Activated T-helper 1 cell treated with Interleukin-2 at 50 U/mL for 16 hours (primary cell): ENCODE measurements around the gene ARHGAP27.

Source experiments
- DNase-seq: peaks from one replicate; pipeline ENCODE4 v3.0.0-alpha.2; 2020; ENCODE audit warnings: low read depth

The ARHGAP27 gene

GRCh38 chr17:45384047-45384788 lies 48.5 kb downstream of the ARHGAP27 start:
- DNase-seq = no peak

- no peak for DNase-seq
These were observed 49.7 kb downstream of the ARHGAP27 start for GRCh38 chr17:45383003-45383402.

- DNase-seq = no peak
These were observed 50.4 kb downstream of the ARHGAP27 start for GRCh38 chr17:45382226-45382625.

- no peak for DNase-seq
These were observed 51.7 kb downstream of the ARHGAP27 start for GRCh38 chr17:45380991-45381390.

GRCh38 chr17:45380046-45380765 lies 52.5 kb downstream of the ARHGAP27 start:
- no peak for DNase-seq

GRCh38 chr17:45377401-45377800 lies 55.3 kb downstream of the ARHGAP27 start:
- no peak for DNase-seq

GRCh38 chr17:45376171-45377005 lies 56.3 kb downstream of the ARHGAP27 start:
- DNase-seq = no peak

GRCh38 chr17:45374501-45374900 lies 58.2 kb downstream of the ARHGAP27 start:
- no peak for DNase-seq

GRCh38 chr17:45372325-45372869 lies 60.3 kb downstream of the ARHGAP27 start:
- no peak for DNase-seq

- DNase-seq = no peak
These were observed 61.0 kb downstream of the ARHGAP27 start for GRCh38 chr17:45371414-45372324.

GRCh38 chr17:45370949-45371413 lies 61.7 kb downstream of the ARHGAP27 start:
- no peak for DNase-seq

GRCh38 chr17:45369421-45369820 lies 63.2 kb downstream of the ARHGAP27 start:
- DNase-seq = no peak

- DNase-seq = no peak
These were observed 64.0 kb downstream of the ARHGAP27 start for GRCh38 chr17:45368651-45369050.

- no peak for DNase-seq
These were observed 65.5 kb downstream of the ARHGAP27 start for GRCh38 chr17:45367216-45367615.

GRCh38 chr17:45366691-45367090 lies 66.0 kb downstream of the ARHGAP27 start:
- DNase-seq = no peak

- DNase-seq = no peak
These were observed 66.6 kb downstream of the ARHGAP27 start for GRCh38 chr17:45366049-45366448.

GRCh38 chr17:45364531-45365390 lies 67.9 kb downstream of the ARHGAP27 start:
- no peak for DNase-seq

- no peak for DNase-seq
These were observed 69.2 kb downstream of the ARHGAP27 start for GRCh38 chr17:45363498-45363897.

- DNase-seq = no peak
These were observed 70.7 kb downstream of the ARHGAP27 start for GRCh38 chr17:45361976-45362375.

GRCh38 chr17:45361451-45361850 lies 71.2 kb downstream of the ARHGAP27 start:
- DNase-seq = no peak
